HG03280 (cell line): ENCODE results near the gene DR1.
"Not testable (repeated sequence)": the region's sequence is repeated elsewhere in the genome, so short reads cannot be mapped to it uniquely, and the experiment has no call there.

ENCODE experiments used
- ATAC-seq: cut with Tn5 transposase; IDR thresholded peaks from one replicate; pipeline ENCODE4 v1.9.1; 2021; ENCODE audit warnings: mild to moderate bottlenecking, moderate library complexity; ENCODE audit not compliant: unreplicated experiment

DR1 gene

GRCh38 chr1:93339171-93339697 lies 6.5 kb upstream of the DR1 start:
- no peak for ATAC-seq

DNA sequence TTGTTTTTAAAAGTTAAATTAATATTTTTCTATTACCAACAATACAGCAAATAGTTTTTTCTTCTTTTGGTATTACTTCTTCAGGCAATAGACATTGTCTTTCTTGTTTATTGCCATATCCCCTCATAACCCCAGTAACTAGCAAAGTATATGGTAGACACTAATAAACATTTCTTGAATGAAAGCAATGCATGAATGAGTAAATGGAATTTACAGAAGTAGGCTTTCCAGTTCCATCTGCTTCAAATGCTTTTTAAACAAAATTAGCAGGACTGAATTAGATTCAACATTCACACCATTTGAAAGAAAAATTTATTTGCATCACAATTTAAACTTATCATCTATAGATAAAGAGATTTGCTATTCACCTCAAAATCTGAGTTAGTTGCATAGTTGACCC lies 5.6 kb upstream of the DR1 start:
- no peak for ATAC-seq

DNA sequence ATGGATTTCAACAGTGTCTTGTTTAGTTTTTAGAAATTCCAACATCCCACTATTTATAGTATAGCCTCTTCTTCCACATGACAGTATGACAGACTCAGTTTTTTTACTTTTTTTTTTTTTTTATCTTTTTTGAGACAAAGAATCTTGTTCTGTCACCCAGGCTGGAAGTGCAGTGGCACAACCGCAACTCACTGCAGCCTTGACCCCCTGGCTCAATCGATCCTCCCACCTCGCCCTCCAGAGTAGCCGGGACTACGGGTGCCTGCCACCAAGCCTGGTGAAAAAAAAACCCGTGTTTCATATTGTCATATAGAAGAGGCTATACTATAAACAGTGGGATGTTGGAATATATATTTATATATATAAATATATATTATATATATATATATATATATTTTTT lies 1.2 kb upstream of the DR1 start:
- ATAC-seq: no peak

GRCh38 chr1:93344886-93345632 lies 648 bp upstream of the DR1 start:
- ATAC-seq: peak; percentile 8

DNA sequence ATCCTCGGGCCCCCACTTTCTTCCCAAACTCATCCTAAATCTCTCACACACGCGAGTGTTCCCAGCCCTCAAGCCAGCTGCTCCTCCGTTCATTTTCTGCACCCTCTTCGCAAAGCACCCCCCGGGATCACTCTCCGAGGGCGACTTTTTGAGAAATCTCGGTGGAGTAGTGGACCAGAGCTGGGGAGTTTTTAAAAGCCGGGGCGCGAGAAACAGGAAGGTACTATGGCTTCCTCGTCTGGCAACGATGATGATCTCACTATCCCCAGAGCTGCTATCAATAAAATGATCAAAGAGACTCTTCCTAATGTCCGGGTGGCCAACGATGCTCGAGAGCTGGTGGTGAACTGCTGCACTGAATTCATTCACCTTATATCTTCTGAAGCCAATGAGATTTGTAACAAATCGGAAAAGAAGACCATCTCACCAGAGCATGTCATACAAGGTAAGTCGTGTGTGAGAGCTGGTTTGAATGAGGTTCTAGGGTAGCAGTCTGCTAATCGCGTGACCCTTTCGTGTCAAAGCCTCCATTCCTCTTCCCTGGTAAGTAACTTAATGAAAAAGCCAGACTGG lies 800 bp downstream of the DR1 start:
- ATAC-seq: peak; percentile 23

- no peak for ATAC-seq
Observed at GRCh38 chr1:93347334-93347899, 1.7 kb downstream of the DR1 start.

- ATAC-seq: no peak
Observed at GRCh38 chr1:93348104-93348728, 2.5 kb downstream of the DR1 start.

DNA sequence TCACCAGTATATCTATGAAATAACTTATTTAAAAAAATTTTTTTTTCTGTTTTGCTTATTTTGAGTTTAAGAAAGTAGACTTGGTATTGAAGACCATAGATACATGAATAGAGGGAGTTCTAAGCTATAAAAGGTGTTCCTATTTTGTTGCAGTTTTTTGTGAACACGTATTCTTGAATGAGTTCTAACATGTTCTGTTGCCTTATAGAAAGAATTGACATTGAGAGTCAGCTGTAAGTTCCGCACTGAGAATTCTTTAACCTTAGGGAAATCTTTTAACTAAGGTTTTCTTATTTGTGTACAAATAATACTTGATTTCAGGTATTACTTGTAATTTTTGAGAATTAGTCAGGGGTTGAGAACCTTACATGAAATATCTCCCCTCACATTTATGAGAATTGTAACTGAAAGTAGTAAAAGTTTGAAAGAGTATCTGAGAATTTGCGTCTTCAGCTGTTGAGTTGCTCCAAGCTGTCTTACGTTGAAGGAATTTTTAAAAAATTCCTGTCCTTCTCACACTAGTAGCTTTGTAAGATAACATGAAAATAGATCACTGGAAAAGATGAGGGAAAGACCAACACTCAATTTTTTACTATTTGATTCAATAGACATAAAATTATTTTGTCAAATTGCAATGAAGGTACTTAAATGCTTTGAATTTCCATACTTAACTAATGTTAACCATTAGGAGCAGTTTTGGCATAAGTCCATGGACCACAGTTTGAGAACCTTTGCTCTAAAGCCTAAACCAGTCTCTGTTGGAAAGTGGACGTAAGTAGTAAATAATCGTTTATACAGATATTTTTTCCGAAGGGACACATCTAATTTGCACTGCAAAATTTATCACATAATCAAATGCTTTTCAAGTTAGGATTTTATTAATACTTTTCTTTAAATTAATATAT lies 3.8 kb downstream of the DR1 start:
- no peak for ATAC-seq

GRCh38 chr1:93350322-93350721 lies 4.6 kb downstream of the DR1 start:
- no peak for ATAC-seq

DNA sequence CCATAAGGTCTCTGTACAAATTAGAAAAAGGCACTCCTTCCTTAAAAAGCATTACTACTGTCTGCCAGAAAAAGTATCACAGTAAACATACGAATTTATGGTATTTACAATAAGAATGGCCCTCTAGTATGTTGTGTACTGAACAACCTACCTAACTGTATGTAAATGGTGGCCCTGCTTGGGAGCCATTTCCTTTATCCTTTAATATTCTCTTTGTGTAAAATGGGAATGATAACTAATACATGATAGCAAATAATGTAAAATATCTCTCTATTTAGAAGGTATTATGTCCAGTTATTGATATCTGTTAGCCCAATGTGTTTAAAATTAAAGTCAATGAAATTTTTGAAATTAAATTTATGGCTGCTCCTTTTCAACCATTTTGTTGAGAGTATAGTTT lies 5.2 kb downstream of the DR1 start:
- ATAC-seq: no peak

DNA sequence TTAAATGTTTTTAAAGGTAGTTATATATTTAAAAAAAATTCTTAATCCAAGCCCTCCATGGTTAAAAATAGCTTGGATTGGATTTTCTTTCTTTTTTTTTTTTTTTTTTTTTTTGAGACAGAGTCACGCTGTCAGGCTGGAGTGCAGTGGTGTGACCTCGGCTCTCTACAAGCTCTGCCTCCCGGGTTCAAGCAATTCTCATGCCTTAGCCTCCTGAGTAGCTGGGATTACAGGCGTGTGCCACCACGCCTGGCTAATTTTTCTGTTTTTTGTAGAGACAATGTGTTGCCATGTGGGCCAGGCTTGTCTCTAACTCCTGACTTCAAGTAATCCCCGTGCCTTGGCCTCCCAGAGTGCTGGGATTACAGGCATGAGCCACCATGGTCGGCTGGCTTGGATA lies 5.6 kb downstream of the DR1 start:
- ATAC-seq: not testable (repeated sequence)

GRCh38 chr1:93352376-93352775 lies 6.7 kb downstream of the DR1 start:
- no peak for ATAC-seq

GRCh38 chr1:93353286-93353685 lies 7.6 kb downstream of the DR1 start:
- ATAC-seq: no peak

- no peak for ATAC-seq
Observed at GRCh38 chr1:93354749-93355148, 9.0 kb downstream of the DR1 start.

DNA sequence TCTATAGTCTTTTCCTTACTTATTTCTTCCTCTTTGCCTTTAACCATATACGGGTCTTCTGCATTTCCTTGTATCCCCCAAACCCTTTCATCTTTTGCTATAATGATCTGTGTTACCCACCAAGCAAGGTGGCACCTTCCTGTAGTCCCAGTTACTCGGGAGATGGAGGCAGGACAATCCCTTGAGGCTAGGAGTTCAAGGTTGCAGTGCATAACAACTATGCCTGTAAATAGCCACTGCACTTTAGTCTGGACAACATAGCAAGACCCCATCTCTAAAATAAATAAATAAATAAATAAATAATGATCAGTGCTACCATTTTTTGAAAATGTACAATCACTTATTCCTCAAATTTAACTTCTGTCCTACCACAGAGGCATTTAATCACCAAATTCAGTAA lies 11.5 kb downstream of the DR1 start:
- no peak for ATAC-seq

- no peak for ATAC-seq
Observed at GRCh38 chr1:93358293-93358692, 12.6 kb downstream of the DR1 start.

DNA sequence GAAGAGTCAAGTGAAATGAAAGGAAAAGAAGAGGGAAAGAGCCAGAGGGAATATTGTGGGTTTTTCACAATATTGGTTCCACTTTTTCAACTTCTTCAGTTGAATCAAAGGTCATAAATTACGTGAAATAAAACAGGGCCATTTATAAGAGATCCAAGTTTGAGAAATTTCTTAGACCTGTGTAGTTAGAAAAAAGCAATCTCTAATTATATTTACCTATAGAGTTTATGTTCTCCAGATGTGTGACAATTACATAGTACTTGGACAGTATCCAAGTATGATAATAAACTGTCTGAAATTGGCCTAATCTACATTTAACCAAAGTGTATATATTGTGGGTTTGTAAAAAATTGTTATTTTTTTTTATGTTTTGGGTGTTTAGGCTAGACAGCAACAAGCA lies 14.4 kb downstream of the DR1 start:
- ATAC-seq: no peak

GRCh38 chr1:93362237-93362636 lies 16.5 kb downstream of the DR1 start:
- ATAC-seq: no peak

DNA sequence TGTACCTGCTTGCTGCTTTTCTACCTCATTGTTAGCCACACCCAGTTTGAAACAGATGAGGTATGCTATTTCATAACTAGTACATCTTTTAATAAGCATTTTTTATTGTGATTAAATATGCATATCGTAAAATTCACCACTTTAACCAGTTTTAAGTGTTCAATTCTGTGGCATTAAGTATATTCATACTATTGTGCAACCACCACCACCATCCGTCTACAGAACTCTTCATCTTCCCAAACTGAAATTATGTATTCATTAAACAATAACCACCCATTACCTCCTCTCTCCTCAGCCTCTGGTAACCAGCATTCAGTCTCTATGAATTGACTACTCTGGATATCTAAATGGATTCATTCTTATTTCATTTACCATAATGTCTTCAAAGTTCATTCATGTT lies 20.1 kb downstream of the DR1 start:
- ATAC-seq: no peak

GRCh38 chr1:93369734-93370133 lies 24.0 kb downstream of the DR1 start:
- ATAC-seq: no peak
